Ureter (tissue), 1 donor: Measurements from ENCODE around the gene SYN1. TPM values are rescaled to one million over a fixed set of nuclear protein-coding genes. Genes with fewer than 3 reads are reported as not detected.
"Not testable (repeated sequence)": the region's sequence is repeated elsewhere in the genome, so short reads cannot be mapped to it uniquely, and the experiment has no call there.

Source experiments
- DNase-seq: peaks from one replicate; pipeline ENCODE4 v3.0.0-alpha.2; 2020; ENCODE audit warnings: low spot score
- total RNA-seq: library from RNA; stranded (reverse); gene quantifications from one replicate; pipeline ENCODE4 v1.2.4, GENCODE V29; 2023
- donor health status: DM: yes; HTN: yes; CAD: no.

The SYN1 gene
- total RNA-seq: 1.4 TPM

GRCh38 chrX:47619486-47620302 is at the start of gene SYN1:
Gene SYN1 (minus strand): TSS chrX:47619857. CDS start chrX:47619728, 129 bp downstream.
- peak; percentile 77 for DNase-seq

GRCh38 chrX:47665797-47666196 is 46.1 kb upstream of the SYN1 start:
- not testable (repeated sequence) for DNase-seq

GRCh38 chrX:47664737-47665136 is 45.1 kb upstream of the SYN1 start:
- DNase-seq: no peak

GRCh38 chrX:47662144-47662657 is 42.5 kb upstream of the SYN1 start:
- DNase-seq: no peak

- no peak for DNase-seq
Observed at GRCh38 chrX:47661539-47661938, 41.9 kb upstream of the SYN1 start.

- no peak for DNase-seq
Observed at GRCh38 chrX:47659421-47659726, 39.7 kb upstream of the SYN1 start.

- peak; percentile 95 for DNase-seq
Observed at GRCh38 chrX:47658684-47659420, 39.2 kb upstream of the SYN1 start, which contains the start of gene UXT. Gene UXT (minus strand): TSS chrX:47659180. CDS start chrX:47658927, 253 bp downstream.

GRCh38 chrX:47658301-47658683 is 38.6 kb upstream of the SYN1 start:
- DNase-seq: no peak

- no peak for DNase-seq
Observed at GRCh38 chrX:47651043-47651905, 31.6 kb upstream of the SYN1 start.

GRCh38 chrX:47650164-47651042 is 30.7 kb upstream of the SYN1 start, which contains the start of gene ELK1:
Gene ELK1 (minus strand): TSS chrX:47650563. CDS start chrX:47641441, 9,122 bp downstream.
- DNase-seq: peak; percentile 95

GRCh38 chrX:47649781-47650163 is 30.1 kb upstream of the SYN1 start:
- DNase-seq: no peak

GRCh38 chrX:47649271-47649670 is 29.6 kb upstream of the SYN1 start:
- no peak for DNase-seq

GRCh38 chrX:47648376-47648775 is 28.7 kb upstream of the SYN1 start:
- no peak for DNase-seq

- peak; percentile 18 for DNase-seq
Observed at GRCh38 chrX:47646636-47647035, 27.0 kb upstream of the SYN1 start.

GRCh38 chrX:47645530-47645929 is 25.9 kb upstream of the SYN1 start:
- DNase-seq: peak; percentile 28

GRCh38 chrX:47644557-47645091 is 25.0 kb upstream of the SYN1 start:
- DNase-seq: no peak

- DNase-seq: no peak
Observed at GRCh38 chrX:47643926-47644325, 24.3 kb upstream of the SYN1 start.

GRCh38 chrX:47638816-47639215 is 19.2 kb upstream of the SYN1 start:
- no peak for DNase-seq

- DNase-seq: peak; percentile 53
Observed at GRCh38 chrX:47637546-47638195, 18.0 kb upstream of the SYN1 start.
